Prostate gland (tissue), 2 donors: Measurements from ENCODE around the gene ABCA13.

Experiments
- POLR2A ChIP-seq: fragments of 450-650 bp; IDR thresholded peaks from one replicate; pipeline ENCODE4 v1.6.1; 2016; ENCODE audit warnings: antibody characterized with exemption, mild to moderate bottlenecking
- TF ChIP-seq, protein P1 (sequence below), 4 experiments: fragments of 200-600 bp in 2 of 4; fragments of 450-650 bp in 2 of 4; sonication (generic) in 2 of 4; IDR thresholded peaks; 1 replicate in 3 of 4; 2 replicates in 1 of 4; pipeline ENCODE4 v1.5.1; 2016 to 2019; ENCODE audit warnings: antibody characterized with exemption in 4 of 4, mild to moderate bottlenecking in 2 of 4, moderate library complexity in 2 of 4

- TF ChIP-seq POLR2A = no peak
- TF ChIP-seq, protein P1, sequence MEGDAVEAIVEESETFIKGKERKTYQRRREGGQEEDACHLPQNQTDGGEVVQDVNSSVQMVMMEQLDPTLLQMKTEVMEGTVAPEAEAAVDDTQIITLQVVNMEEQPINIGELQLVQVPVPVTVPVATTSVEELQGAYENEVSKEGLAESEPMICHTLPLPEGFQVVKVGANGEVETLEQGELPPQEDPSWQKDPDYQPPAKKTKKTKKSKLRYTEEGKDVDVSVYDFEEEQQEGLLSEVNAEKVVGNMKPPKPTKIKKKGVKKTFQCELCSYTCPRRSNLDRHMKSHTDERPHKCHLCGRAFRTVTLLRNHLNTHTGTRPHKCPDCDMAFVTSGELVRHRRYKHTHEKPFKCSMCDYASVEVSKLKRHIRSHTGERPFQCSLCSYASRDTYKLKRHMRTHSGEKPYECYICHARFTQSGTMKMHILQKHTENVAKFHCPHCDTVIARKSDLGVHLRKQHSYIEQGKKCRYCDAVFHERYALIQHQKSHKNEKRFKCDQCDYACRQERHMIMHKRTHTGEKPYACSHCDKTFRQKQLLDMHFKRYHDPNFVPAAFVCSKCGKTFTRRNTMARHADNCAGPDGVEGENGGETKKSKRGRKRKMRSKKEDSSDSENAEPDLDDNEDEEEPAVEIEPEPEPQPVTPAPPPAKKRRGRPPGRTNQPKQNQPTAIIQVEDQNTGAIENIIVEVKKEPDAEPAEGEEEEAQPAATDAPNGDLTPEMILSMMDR (IDR thresholded peaks at IDR 0.05) = no peak
These were observed 439.4 kb downstream of the ABCA13 start for GRCh38 chr7:48610705-48611104.
